ENCODE measurements around the gene GFOD2.

GRCh38 chr16:67665598-67665997, 53.5 kb downstream of the GFOD2 start:
- TF ChIP-seq CTCF (IDR thresholded peaks at IDR 0.05) (no peak), POLR2AphosphoS5 (IDR thresholded peaks at IDR 0.05) (no peak)
